BLaER1 (cell line): ENCODE results near the gene OR51G1.

ENCODE experiments used
- H3K27ac ChIP-seq: shearing (Covaris generic); formaldehyde crosslinking; 2 replicates; pipeline ENCODE4 v1.8.1; 2022
- H3K27me3 ChIP-seq: shearing (Covaris generic); formaldehyde crosslinking; 2 replicates; pipeline ENCODE4 v1.8.1; 2022
- H3K36me3 ChIP-seq: shearing (Covaris generic); formaldehyde crosslinking; 2 replicates; pipeline ENCODE4 v1.8.1; 2022
- H3K4me1 ChIP-seq: shearing (Covaris generic); formaldehyde crosslinking; 2 replicates; pipeline ENCODE4 v1.8.1; 2022
- H3K4me2 ChIP-seq: shearing (Covaris generic); formaldehyde crosslinking; 2 replicates; pipeline ENCODE4 v1.8.1; 2022
- H3K4me3 ChIP-seq: shearing (Covaris generic); formaldehyde crosslinking; 2 replicates; pipeline ENCODE4 v1.8.1; 2022
- H3K9ac ChIP-seq: shearing (Covaris generic); formaldehyde crosslinking; 2 replicates; pipeline ENCODE4 v1.8.1; 2022
- H3K9me3 ChIP-seq: shearing (Covaris generic); formaldehyde crosslinking; 2 replicates; pipeline ENCODE4 v1.8.1; 2022
- H4K20me1 ChIP-seq: shearing (Covaris generic); formaldehyde crosslinking; 2 replicates; pipeline ENCODE4 v1.8.1; 2022
- Cebpa-rat ChIP-seq: shearing (Covaris generic); IDR thresholded peaks from 2 replicates; pipeline ENCODE4 v1.8.1; 2022

Gene OR51G1

DNA sequence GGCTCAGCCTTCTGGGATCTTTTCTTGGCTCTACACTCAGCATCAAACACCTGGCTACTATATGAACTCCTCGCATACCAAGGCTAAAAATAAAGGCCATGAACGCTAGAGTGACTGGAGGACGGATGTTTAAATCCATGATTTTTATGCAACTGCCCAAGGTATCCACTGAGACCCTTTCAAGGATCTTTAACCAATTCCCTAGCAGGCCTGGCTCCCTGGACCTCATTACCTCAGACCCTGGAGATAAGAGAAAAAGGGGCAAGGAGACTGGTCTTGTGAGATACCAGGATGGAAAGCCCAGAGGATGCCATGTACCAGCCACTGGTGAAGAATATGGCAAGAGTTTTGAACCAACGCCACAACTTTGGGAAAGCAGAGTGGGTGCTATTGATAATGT, 4.9 kb downstream of the OR51G1 start, which contains the start of gene OR51G2:
Gene OR51G2, minus strand, starts transcription at position 101 of the 400 bp plus-strand sequence. CDS start 3,687 bp downstream, outside the sequence.
- Histone ChIP-seq H4K20me1 (no peaks in the 10 kb centered on the region), H3K27me3 (no peaks in the 10 kb centered on the region), H3K9me3 (no peaks in the 10 kb centered on the region), H3K36me3 (no peaks in the 10 kb centered on the region), H3K4me1 (no peaks in the 10 kb centered on the region), H3K4me2 (no peak within 1 kb of the TSS), H3K27ac (no peak within 1 kb of the TSS), H3K9ac (no peak within 1 kb of the TSS), H3K4me3 (no peak within 1 kb of the TSS)
- TF ChIP-seq Cebpa-rat: no peak

DNA sequence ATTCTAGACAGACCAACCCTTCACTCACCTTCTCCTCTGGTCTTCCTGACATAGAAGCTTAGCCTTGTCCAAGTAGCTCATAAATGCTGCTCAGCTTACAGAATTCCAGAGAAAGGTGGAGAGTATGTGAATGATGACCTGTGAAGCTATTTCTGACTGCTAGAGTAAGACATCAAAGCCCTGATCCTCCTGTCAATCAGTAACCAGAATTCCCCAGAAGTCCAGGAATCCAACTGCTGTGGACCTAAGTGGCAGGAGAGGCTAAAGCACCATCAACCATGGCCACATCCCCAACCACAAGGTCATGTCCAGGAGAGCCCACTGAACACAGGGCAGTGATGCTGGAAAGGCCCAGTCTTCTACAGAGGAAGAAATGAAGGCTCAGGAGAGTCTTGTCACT, 7.6 kb downstream of the OR51G1 start:
- H3K36me3 ChIP-seq: no peaks in the 10 kb centered on the region
- H3K27ac ChIP-seq: no peak overlapping the region
- H3K4me1 ChIP-seq: no peaks in the 10 kb centered on the region
- no peak for TF ChIP-seq Cebpa-rat
- H3K27me3 ChIP-seq: no peaks in the 10 kb centered on the region
- no peaks in the 10 kb centered on the region for H3K9me3 ChIP-seq
- H3K9ac ChIP-seq: no peak overlapping the region
- no peaks in the 10 kb centered on the region for H4K20me1 ChIP-seq
- no peak overlapping the region for H3K4me2 ChIP-seq
- no peak overlapping the region for H3K4me3 ChIP-seq

DNA sequence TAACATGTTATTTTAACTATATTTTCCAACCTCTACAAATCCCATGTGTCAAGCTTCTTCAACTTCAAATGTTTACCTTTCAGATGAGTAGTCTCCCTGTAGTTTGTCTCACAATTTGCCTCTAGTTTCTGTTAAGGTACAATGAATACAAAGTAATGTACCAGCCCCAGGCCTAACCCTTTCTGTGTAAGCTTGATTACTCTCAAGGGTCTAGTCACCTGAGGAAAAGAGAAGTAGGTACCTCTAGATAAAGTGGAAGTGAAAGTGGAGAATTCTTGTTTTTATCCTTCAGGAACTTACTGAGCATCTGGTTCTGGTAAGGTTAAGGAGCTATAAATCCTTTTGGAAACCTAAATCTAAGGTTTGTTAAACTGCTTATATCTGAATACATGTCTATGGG, 20.7 kb downstream of the OR51G1 start, which contains the start of gene OR51A7:
Gene OR51A7, plus strand, starts transcription at position 300 of the 400 bp plus-strand sequence. CDS start 3,587 bp downstream, outside the sequence.
- H4K20me1 ChIP-seq: no peaks in the 10 kb centered on the region
- no peak within 1 kb of the TSS for H3K9ac ChIP-seq
- H3K4me1 ChIP-seq: no peaks in the 10 kb centered on the region
- H3K4me2 ChIP-seq: no peak within 1 kb of the TSS
- H3K27me3 ChIP-seq: no peaks in the 10 kb centered on the region
- no peak for TF ChIP-seq Cebpa-rat
- H3K4me3 ChIP-seq: no peak within 1 kb of the TSS
- H3K36me3 ChIP-seq: no peaks in the 10 kb centered on the region
- peaks cover 3% of the 10 kb centered on the region; the same call in 1 of the 2 replicates for H3K9me3 ChIP-seq
- no peak within 1 kb of the TSS for H3K27ac ChIP-seq

DNA sequence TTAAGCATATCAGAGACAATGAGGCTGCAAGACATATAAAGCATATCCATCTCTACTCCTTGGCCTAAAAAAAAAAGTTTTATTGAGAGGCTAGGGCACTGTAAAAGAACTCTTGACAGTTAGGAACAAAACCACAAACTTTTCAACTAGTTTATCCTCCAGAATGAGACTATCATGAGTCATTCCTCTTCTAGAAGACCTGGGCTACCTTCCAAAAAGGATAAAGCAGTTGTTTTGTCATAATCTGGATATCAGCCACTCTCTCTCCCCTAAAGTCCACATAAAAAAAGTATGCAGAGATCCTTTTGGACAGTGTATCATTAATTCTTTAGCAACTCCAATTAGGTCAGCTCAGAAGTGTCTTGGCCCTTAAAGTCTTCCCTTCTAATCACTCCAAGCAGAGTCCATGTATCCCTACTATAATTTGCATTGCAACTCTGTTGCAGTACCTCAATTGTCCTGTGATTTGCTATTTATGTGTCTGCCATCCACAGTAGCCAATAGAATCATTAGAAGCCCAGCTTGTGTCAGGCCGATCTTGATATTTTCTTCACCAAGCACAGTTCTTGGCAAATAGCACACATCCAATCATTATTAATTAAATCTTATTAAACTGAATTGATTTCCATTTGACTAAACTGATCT, 32.0 kb downstream of the OR51G1 start:
- no peak overlapping the region for H3K27ac ChIP-seq

DNA sequence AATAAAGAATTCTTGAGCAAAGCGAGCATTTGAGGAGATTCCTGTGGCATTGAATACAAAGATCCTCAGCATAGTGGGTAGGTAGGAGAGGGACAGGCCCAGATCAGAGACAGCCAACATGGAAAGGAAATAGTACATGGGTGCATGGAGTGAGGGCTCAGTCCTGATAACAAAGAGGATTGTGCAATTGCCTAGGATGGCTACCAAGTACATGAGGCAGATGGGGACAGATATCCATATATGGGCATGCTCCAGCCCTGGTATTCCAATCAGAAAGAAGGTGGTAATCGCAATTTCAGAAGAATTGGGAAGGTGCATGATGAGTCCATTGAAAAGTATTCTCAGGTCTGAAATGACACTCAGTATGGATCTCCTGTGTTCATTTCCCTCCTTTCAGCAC, 33.9 kb downstream of the OR51G1 start:
- Histone ChIP-seq H3K4me3 (no peak overlapping the region), H3K4me2 (no peak overlapping the region), H4K20me1 (no peaks in the 10 kb centered on the region), H3K27me3 (no peaks in the 10 kb centered on the region), H3K36me3 (no peaks in the 10 kb centered on the region), H3K4me1 (peaks cover 9% of the 10 kb centered on the region), H3K9ac (no peak overlapping the region), H3K27ac (no peak overlapping the region), H3K9me3 (no peaks in the 10 kb centered on the region)
- no peak for TF ChIP-seq Cebpa-rat

More for the DNA sequence above, 32.0 kb downstream of the OR51G1 start:
- Histone ChIP-seq H4K20me1 (no peaks in the 10 kb centered on the region), H3K4me1 (peaks cover 27% of the 10 kb centered on the region), H3K4me3 (no peak overlapping the region), H3K4me2 (peak overlapping the region; percentile 17; the same call in 1 of the 2 replicates), H3K9me3 (no peaks in the 10 kb centered on the region), H3K27me3 (no peaks in the 10 kb centered on the region), H3K9ac (no peak overlapping the region), H3K36me3 (no peaks in the 10 kb centered on the region)
- no peak for TF ChIP-seq Cebpa-rat

DNA sequence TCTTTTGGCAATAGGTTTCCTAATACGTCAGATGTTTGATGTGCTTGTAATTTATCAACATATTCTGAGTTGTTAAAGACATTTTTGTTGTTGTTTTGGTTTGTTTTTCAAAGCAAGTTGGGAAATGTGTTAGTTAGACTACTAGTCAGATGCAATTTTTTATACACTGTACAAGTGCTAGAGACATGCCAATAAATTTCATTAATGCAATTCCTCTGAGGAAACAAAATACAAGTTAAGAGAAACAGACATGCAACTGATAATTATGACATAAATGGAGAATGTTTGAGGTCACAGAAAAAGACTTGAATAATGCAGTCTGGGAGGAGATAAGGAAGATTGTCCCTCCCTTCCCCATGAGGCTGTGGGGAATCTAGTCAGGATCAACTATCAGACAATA, 36.5 kb downstream of the OR51G1 start:
- Histone ChIP-seq H3K36me3 (no peaks in the 10 kb centered on the region), H3K27ac (no peak overlapping the region), H3K4me3 (no peak overlapping the region), H3K27me3 (no peaks in the 10 kb centered on the region), H3K4me1 (peaks cover 6% of the 10 kb centered on the region), H3K9me3 (no peaks in the 10 kb centered on the region), H4K20me1 (no peaks in the 10 kb centered on the region), H3K4me2 (no peak overlapping the region), H3K9ac (no peak overlapping the region)
- TF ChIP-seq Cebpa-rat: no peak

DNA sequence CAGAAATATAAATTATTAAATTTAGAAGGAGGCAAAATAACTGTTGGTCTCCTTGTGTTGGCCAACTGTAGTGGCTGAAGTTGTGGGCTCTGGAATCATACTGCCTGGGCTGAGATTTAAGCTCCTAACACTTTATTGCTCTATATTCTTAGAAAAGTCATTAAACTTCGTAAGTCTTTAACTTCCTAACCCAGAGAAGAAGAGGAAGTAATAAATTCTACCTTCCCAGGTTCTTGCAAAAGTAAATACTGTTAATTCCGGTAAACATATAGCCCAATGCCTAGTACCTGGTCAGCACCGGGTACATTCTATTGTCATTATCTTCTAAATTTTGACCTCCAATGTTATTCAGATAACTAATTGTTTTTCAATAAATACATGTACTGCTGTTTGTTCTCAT, 38.0 kb downstream of the OR51G1 start:
- H3K36me3 ChIP-seq: no peaks in the 10 kb centered on the region
- H3K4me1 ChIP-seq: no peaks in the 10 kb centered on the region
- TF ChIP-seq Cebpa-rat: no peak
- H3K4me2 ChIP-seq: no peak overlapping the region
- H3K9me3 ChIP-seq: no peaks in the 10 kb centered on the region
- H4K20me1 ChIP-seq: no peaks in the 10 kb centered on the region
- H3K27ac ChIP-seq: no peak overlapping the region
- H3K9ac ChIP-seq: no peak overlapping the region
- no peak overlapping the region for H3K4me3 ChIP-seq
- no peaks in the 10 kb centered on the region for H3K27me3 ChIP-seq

DNA sequence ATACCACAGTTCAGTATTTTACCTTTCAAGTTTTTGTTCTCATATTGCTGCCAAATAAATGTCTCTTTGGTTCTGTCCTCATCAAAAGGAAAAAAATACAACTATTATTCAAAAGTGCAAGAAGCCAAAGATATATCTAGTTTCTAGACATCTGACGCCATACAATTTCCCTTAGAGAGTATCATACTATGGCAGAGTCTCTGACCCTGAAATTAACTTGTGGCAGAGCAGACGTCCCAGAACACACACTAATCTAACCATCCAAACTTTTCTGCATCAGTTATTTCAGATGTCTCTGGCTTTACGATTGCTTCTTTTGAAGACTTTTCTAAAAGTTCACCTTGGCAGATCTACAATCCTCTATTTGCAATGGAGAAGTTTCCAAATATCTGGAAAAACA, 39.8 kb downstream of the OR51G1 start:
- TF ChIP-seq Cebpa-rat: no peak
- no peaks in the 10 kb centered on the region for H3K4me1 ChIP-seq
- H3K4me3 ChIP-seq: no peak overlapping the region
- no peaks in the 10 kb centered on the region for H3K36me3 ChIP-seq
- H3K9ac ChIP-seq: no peak overlapping the region
- H4K20me1 ChIP-seq: no peaks in the 10 kb centered on the region
- H3K9me3 ChIP-seq: no peaks in the 10 kb centered on the region
- H3K27ac ChIP-seq: no peak overlapping the region
- H3K27me3 ChIP-seq: no peaks in the 10 kb centered on the region
- no peak overlapping the region for H3K4me2 ChIP-seq

DNA sequence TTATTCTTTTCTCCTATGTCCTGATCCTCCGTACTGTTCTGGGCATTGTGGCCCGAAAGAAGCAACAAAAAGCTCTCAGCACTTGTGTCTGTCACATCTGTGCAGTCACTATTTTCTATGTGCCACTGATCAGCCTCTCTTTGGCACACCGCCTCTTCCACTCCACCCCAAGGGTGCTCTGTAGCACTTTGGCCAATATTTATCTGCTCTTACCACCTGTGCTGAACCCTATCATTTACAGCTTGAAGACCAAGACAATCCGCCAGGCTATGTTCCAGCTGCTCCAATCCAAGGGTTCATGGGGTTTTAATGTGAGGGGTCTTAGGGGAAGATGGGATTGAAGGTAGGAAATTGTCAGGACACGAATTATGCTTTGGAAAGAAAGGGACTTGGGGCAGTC, 41.6 kb downstream of the OR51G1 start:
- no peak overlapping the region for H3K4me2 ChIP-seq
- H3K9me3 ChIP-seq: no peaks in the 10 kb centered on the region
- H3K27ac ChIP-seq: no peak overlapping the region
- no peaks in the 10 kb centered on the region for H3K36me3 ChIP-seq
- no peak for TF ChIP-seq Cebpa-rat
- no peak overlapping the region for H3K9ac ChIP-seq
- no peaks in the 10 kb centered on the region for H3K27me3 ChIP-seq
- H4K20me1 ChIP-seq: no peaks in the 10 kb centered on the region
- no peaks in the 10 kb centered on the region for H3K4me1 ChIP-seq
- no peak overlapping the region for H3K4me3 ChIP-seq

DNA sequence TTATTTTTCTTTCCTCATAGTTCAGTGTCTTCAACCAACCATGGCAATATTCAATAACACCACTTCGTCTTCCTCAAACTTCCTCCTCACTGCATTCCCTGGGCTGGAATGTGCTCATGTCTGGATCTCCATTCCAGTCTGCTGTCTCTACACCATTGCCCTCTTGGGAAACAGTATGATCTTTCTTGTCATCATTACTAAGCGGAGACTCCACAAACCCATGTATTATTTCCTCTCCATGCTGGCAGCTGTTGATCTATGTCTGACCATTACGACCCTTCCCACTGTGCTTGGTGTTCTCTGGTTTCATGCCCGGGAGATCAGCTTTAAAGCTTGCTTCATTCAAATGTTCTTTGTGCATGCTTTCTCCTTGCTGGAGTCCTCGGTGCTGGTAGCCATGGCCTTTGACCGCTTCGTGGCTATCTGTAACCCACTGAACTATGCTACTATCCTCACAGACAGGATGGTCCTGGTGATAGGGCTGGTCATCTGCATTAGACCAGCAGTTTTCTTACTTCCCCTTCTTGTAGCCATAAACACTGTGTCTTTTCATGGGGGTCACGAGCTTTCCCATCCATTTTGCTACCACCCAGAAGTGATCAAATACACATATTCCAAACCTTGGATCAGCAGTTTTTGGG, 42.2 kb downstream of the OR51G1 start, which contains the start of gene OR51T1:
Gene OR51T1, plus strand, starts transcription at position 41 of the 641 bp plus-strand sequence. Its CDS starts 0 bp downstream, at position 41.
- H3K36me3 ChIP-seq: no peaks in the 10 kb centered on the region
- H3K4me2 ChIP-seq: no peak within 1 kb of the TSS

More for the DNA sequence above, 42.2 kb downstream of the OR51G1 start, which contains the start of gene OR51T1:
- Histone ChIP-seq H3K4me1 (no peaks in the 10 kb centered on the region), H4K20me1 (no peaks in the 10 kb centered on the region), H3K9me3 (no peaks in the 10 kb centered on the region), H3K27ac (no peak within 1 kb of the TSS), H3K9ac (no peak within 1 kb of the TSS), H3K27me3 (no peaks in the 10 kb centered on the region), H3K4me3 (no peak within 1 kb of the TSS)
- no peak for TF ChIP-seq Cebpa-rat
